ENCODE measurements around the gene NFX1. TPM values are rescaled to one million over a fixed set of nuclear protein-coding genes. Genes with fewer than 3 reads are reported as not detected.

NFX1 gene
- total RNA-seq = 22.0 and 23.3 TPM in 2 replicates

GRCh38 chr9:33290247-33291030 lies at the start of gene NFX1:
TSS of gene NFX1 (plus strand) at chr9:33290516. CDS start at chr9:33290573, 57 bp downstream.

DNA sequence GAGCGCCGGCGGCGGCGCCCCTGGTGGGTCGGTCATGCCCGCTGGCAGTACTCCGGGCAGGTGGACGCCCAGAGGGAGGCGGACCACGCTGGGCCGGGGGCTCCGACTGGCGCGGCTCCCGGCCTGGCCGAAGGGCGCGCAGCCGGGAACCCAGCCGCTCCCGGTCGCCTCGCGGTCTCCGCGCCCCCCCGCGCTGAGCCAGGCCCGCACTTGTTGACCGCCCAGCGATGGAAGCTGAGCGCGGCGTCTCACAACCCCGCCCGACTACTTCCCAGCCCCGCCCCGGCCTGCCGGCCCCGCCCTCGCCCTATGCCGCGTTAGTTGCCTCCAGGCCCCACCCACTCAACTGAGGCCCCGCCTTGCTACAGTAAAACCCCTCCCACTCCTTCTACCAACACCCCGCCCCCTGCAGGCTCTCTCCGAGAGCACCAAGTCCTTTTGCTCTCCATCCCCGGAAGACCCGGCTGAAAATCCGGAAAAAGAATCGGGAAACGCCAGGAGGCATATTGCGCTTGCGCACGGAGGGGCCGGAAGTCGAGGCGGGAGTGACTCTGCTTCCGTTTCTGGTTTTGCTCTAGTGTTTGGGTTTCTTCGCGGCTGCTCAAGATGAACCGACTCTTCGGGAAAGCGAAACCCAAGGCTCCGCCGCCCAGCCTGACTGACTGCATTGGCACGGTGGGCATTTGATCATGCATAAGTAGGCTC lies 25.7 kb upstream of the NFX1 start, which contains the start of the genes BAG1 and CHMP5:
Gene BAG1, minus strand, starts transcription at position 236 of the 705 bp plus-strand sequence.
Gene CHMP5, plus strand, starts transcription at position 577 of the 705 bp plus-strand sequence. Its CDS starts 30 bp downstream, at position 607.

GRCh38 chr9:33402371-33402770 lies 112.1 kb downstream of the NFX1 start, which contains the start of gene AQP7:
TSS of gene AQP7 (minus strand) at chr9:33402568. CDS start at chr9:33401262, 1,306 bp downstream.

Other genes starting within 250 kb of the NFX1 start
- 36.6 and 40.3 TPM in 2 replicates for gene SMU1, start 213.8 kb upstream of the NFX1 start, total RNA-seq
- 32.7 and 54.3 TPM in 2 replicates for gene B4GALT1, start 123.2 kb upstream of the NFX1 start, total RNA-seq
- 0.74 and 2.6 TPM in 2 replicates for gene SPINK4, start 50.3 kb upstream of the NFX1 start, total RNA-seq
- gene BAG1, start 25.8 kb upstream of the NFX1 start, total RNA-seq = 10.6 and 16.5 TPM in 2 replicates
- 115 and 128 TPM in 2 replicates for gene CHMP5, start 25.5 kb upstream of the NFX1 start, total RNA-seq
- gene AQP7, start 112.1 kb downstream of the NFX1 start, total RNA-seq = 0.09 and 0.14 TPM in 2 replicates
- 5.7 and 12.2 TPM in 2 replicates for gene AQP3, start 157.1 kb downstream of the NFX1 start, total RNA-seq
- gene NOL6, start 183.4 kb downstream of the NFX1 start, total RNA-seq = 18.6 and 27.2 TPM in 2 replicates
- 0.28 and 0.46 TPM in 2 replicates for gene ANKRD18B, start 233.7 kb downstream of the NFX1 start, total RNA-seq